HG03103 (cell line): ENCODE data around the gene TGFBI.

Source experiments
- ATAC-seq: cut with Tn5 transposase; IDR thresholded peaks from one replicate; pipeline ENCODE4 v1.9.1; 2021; ENCODE audit warnings: low read depth; ENCODE audit not compliant: unreplicated experiment

TGFBI gene

GRCh38 chr5:136084698-136085097 is 55.9 kb downstream of the TGFBI start:
- no peak for ATAC-seq

DNA sequence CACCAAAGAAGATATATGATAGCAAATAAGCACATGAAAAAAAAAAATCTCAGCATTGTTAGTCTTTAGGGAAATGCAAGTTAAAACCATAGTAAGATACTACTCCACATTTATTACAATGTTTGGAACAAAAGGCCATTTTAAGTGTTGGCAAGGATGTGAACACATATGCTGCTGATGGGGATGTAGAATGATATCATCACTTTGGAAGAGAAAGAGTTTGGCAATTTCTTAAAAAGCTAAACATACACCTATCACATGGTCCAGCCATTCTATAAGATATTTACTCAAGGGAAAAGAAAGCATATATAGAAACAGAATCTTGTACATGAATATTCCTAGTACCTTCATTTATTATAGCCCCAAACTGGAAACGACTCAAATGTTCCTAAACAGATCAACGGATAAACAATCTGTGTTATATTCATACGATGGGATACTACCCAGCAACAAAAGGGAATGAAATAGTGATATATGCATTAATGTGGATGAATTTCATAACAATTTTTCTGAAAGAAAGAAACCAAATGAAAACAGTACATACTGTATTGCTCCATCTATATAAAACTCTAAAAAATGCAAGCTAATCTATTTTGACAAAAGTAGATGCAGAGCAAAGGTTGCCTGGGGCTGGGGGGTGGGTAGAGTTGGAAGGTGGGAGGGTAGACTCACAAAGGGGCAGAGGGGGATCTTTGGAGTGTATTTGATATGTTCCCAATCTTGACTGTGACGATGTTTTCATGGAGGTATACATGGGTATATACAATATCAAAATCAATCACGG is 58.2 kb downstream of the TGFBI start:
- no peak for ATAC-seq

GRCh38 chr5:136087961-136088871 is 59.4 kb downstream of the TGFBI start:
- ATAC-seq, result no peak

DNA sequence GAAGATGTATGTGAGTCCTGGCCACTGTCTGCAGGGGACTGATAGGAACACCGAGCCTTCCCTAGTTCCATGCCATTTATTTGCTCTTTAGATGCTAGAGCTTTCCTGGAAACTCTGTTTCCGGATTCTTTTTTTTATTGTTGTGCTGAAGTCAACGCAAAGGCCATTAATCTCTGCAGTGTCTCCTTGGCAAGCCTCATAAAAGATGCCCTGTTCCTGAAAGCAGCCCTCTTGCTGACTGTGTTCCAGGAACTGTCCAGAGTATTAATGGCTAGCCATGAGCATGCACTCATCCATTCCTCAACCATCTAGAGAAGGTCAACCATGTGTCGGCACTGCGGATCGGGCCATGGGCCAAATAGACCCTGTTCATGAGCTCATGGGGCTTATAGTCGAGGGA is 61.0 kb downstream of the TGFBI start:
- no peak for ATAC-seq

GRCh38 chr5:136090319-136090718 is 61.5 kb downstream of the TGFBI start:
- no peak for ATAC-seq

DNA sequence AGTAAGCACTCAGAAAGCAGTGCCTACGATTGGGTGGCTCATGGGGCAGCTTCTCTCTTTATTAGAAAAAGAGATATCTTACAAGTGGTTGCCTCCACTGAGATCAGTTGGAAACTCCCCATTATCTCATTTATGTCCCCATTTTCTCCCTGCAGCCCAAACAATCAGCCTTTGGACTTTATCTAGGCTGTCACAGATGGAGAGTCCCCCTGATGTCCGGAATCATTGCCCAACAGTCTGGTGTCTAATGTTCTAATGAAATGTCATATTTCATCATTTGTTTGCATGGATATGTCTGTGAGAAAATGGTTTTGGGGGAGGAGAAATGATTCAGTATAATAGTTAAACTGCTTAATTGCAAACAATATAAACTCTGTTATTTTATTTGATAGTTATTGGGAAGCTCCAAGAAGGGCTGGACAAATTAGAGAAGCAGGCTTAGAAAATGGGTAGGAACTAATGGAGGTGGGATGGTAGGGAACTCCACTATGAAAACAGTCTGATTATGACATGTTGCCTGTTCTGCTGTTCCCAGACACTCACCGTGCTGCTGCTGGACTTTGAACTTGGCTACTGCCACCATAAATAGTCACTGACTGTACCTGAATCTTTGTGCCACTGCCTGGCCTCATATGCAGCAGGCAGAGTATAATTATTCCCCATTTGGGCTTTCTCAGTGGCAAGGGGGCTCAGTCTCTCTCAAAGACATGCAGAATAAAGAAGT is 65.6 kb downstream of the TGFBI start:
- no peak for ATAC-seq

DNA sequence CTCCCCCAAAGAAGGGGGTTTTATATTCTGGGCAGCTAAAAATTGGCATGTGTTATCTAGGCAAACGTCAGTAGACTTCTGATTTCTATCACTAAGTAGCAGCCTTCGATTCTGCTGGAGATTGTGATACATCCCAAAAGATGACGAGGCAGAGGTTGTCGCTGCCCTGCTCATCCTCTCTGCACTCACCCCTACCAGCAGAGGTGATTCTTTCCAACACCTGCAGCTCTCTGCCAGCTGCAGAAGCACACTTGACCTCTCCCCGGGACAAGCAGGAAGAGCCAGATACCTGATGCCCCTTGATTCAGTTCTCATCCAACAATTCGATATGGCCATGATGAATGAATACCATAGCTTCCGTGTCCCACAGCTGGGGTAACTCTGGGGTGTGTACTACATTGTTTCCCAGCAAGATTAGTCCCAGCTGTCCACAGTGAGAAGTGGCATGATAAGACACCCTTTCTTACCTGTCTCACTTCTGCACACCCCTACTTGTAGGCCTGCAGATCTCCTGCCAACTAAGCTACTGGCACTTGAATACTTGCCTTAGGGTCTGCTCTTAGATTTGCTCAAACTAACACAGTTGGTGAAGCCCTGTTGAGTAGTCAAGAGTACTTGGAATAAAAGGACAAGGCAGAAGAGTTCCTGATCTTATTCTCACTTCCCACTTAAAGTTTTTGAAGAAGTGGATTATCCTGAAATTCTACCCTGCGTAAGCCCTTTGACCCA is 66.3 kb downstream of the TGFBI start:
- no peak for ATAC-seq

DNA sequence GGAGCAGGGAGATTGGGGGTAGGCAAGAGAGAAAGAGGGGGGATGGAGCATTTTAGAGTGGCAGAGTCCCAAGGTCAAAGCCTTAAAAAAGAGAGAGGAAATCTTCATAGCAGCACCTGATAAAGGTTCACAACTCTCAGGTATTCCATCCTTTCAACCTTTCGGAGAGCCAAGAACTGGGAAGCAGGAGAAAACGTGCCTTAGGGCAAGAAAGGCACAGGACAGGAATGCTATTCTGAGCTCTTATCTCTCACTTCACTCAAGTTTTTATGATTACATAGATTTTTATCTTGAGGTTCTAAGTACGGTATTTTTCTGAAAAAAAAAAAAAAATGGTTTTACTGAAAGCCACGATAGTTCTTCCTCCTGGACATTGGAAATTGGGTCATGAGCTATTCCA is 69.4 kb downstream of the TGFBI start:
- no peak for ATAC-seq

DNA sequence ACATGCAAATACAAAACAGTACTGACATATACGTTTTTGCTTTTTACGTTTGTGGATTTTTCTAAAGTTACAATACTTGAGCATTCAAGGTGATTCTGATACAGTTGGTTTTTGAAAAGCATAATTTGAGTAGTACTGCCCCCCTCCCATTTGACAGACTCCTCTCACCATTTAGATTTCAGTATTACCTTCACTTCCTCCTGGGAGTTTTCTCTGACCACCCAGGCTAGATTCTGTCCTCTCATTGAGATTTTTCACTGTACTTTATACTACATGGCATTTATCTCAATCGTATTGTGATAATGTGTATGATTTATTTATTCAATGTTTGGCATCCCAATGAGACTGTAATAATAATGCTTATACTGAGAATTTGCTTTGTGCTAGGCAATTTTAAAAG is 71.1 kb downstream of the TGFBI start:
- no peak for ATAC-seq

- ATAC-seq, result no peak
Observed at GRCh38 chr5:136101884-136102283, 73.1 kb downstream of the TGFBI start.

GRCh38 chr5:136103118-136103517 is 74.3 kb downstream of the TGFBI start:
- no peak for ATAC-seq

DNA sequence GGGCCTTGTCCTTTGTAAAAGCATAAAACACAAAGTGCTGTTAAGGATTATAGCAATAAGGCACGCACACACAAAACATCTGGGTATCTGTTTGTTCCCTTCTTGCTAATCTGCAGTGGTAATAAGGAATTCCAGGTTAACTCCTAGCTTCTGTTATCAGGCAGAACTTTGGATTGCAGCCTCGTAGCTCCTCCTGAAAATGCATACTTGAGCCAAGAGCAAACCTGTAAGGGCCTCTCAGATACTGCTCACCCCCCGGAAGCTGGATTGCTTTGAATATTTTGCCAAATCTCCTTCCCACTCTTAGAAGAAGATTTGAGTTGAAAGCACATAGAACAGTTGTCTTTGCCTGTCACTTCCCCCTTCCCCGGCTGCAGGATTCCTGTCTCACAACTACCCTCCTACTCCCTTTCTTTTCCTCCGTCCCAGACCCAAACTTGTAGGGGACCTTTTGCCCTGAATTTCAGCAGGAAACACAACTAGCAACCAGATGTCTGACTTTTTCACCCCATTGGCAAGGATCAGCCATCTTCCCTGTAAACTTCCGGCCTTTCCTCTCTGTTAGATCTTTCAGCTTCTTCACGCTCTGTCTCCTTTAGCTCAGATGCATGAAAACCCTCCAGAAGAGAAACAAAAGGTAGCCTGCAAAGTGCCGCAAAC is 75.6 kb downstream of the TGFBI start:
- ATAC-seq, result no peak

DNA sequence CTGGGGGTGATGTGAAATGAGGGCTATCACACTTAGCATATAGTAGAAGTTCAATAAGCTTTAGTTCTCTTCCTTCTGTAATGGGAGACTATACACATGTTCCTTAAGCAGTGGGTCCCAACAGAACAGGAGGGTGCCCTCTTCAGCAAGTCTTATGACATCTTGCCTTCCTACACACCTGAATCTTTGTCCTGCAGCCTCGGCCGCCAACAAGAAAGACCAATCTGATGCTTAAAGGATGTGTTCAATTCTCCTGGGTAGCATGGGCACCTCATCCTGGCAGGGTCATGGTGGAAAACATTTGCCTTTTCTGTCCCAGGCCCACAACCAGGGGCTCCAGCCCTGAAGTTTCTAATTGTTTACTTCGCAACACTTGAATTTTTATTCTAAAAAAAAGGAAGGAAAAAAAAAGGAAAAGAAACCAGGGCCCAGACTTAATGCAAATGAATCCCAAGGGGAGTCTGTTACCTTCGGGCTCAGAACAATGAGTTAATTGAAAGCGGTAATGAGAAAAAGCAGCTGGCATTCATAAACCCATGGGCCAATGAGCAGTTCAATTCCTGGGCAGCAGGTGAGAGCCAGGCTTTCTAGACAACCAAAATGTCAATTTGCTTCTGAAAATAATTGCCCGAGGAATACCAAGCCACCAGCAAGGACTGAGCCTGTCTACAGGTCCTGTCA is 77.7 kb downstream of the TGFBI start:
- no peak for ATAC-seq

- ATAC-seq, result no peak
Observed at GRCh38 chr5:136108180-136108611, 79.4 kb downstream of the TGFBI start.

DNA sequence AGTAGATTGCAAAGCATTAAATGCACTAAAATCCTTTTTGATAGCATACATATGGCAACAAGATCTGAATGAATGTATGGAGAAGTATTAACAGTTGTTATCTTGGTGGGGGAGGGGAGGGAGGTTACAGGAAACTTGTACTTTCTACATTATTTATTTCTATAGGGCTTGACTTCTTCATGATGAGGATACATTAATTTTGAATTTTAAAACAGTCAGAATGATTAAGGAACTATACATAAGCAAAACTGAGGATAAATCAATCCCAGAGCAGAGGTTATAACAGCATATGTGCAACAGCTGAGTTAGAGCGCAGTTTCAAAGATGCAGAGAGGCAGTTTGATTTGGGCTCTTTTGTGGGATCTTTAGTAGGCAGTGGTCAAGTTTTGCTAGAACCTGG is 80.0 kb downstream of the TGFBI start:
- ATAC-seq, result no peak

- no peak for ATAC-seq
Observed at GRCh38 chr5:136109453-136110135, 80.8 kb downstream of the TGFBI start.
